GM18526 (cell line): ENCODE measurements around the gene KRT72.

Source experiments
- POLR2A ChIP-seq: IDR thresholded peaks from 3 replicates; pipeline ENCODE4 v1.6.1; 2011; ENCODE audit not compliant: insufficient read length; ENCODE audit errors: extremely low read depth

Gene KRT72

GRCh38 chr12:52551216-52551865 lies 49.9 kb downstream of the KRT72 start:
- TF ChIP-seq POLR2A = no peak

GRCh38 chr12:52546126-52546525 lies 55.1 kb downstream of the KRT72 start:
- no peak for TF ChIP-seq POLR2A

- no peak for TF ChIP-seq POLR2A
Measured at GRCh38 chr12:52543985-52544883, 57.0 kb downstream of the KRT72 start.

GRCh38 chr12:52542785-52543318 lies 58.4 kb downstream of the KRT72 start:
- no peak for TF ChIP-seq POLR2A

GRCh38 chr12:52542157-52542556 lies 59.1 kb downstream of the KRT72 start:
- TF ChIP-seq POLR2A = no peak

- no peak for TF ChIP-seq POLR2A
Measured at GRCh38 chr12:52541709-52542108, 59.6 kb downstream of the KRT72 start.

- TF ChIP-seq POLR2A = no peak
Measured at GRCh38 chr12:52540531-52540930, 60.7 kb downstream of the KRT72 start.

GRCh38 chr12:52539821-52540173 lies 61.5 kb downstream of the KRT72 start:
- no peak for TF ChIP-seq POLR2A

GRCh38 chr12:52539083-52539820 lies 62.0 kb downstream of the KRT72 start:
- no peak for TF ChIP-seq POLR2A

- no peak for TF ChIP-seq POLR2A
Measured at GRCh38 chr12:52537101-52537500, 64.2 kb downstream of the KRT72 start.
